ENCODE results near the gene CPT1B.

- TF ChIP-seq CTCF (IDR thresholded peaks at IDR 0.05) (no peak), POLR2A (IDR thresholded peaks at IDR 0.05) (no peak)
Observed at GRCh38 chr22:50556703-50557102, 21.5 kb downstream of the CPT1B start.

Measured in right lobe of liver (tissue), 4 donors.